ENCODE measurements around the gene OR14K1.
"Not testable (repeated sequence)": the region's sequence is repeated elsewhere in the genome, so short reads cannot be mapped to it uniquely, and the experiment has no call there.

Gene OR14K1, protein sequence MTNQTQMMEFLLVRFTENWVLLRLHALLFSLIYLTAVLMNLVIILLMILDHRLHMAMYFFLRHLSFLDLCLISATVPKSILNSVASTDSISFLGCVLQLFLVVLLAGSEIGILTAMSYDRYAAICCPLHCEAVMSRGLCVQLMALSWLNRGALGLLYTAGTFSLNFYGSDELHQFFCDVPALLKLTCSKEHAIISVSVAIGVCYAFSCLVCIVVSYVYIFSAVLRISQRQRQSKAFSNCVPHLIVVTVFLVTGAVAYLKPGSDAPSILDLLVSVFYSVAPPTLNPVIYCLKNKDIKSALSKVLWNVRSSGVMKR

GRCh38 chr1:247738315-247738714 is at the start of gene OR14K1:
OR14K1 (plus strand) TSS chr1:247738615; CDS start chr1:247738615, 0 bp downstream.
- no peak for DNase-seq (ENCODE audit: low read depth, low spot score)

DNA sequence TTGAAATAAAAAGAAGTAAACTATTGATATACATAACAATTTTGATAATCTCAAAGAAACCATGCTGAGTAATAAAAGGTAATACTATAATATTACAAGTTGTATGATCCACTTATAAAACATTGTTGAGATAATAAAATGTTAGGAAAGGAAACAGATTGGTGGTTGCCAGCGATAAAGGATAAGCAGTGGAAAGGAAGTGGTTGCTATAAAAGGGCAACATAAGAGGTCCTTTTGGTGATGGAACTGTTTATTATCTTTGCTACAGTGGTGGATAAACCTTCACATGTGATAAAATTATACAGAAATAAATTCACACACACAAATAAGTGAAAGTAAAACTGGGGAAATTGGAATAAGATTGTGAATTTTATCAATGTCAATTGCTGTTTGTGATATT is 37.1 kb upstream of the OR14K1 start:
- no peak for DNase-seq (ENCODE audit: low read depth, low spot score)

DNA sequence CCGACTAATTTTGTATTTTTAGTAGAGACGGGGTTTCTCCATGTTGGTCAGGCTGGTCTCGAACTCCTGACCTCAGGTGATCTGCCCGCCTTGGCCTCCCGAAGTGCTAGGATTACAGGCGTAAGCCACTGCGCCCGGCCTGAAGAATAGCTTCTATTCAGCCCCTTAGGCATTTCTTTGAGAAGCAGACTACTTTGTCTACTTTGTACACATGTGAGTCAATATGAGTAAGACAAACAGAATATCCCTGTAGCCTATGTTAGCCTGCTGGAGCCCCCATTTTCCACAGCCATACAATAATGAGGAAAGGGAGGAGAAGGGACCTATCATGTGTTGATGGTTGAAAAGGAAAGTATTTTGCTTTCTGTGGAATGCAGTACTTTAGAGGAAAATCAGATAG is 27.7 kb upstream of the OR14K1 start:
- DNase-seq (ENCODE audit: low read depth, low spot score): not testable (repeated sequence)

GRCh38 chr1:247713753-247714152 is 24.7 kb upstream of the OR14K1 start:
- DNase-seq (ENCODE audit: low read depth, low spot score): no peak

- no peak for DNase-seq (ENCODE audit: low read depth, low spot score)
These were observed 21.9 kb upstream of the OR14K1 start, which contains the start of gene OR6F1 for GRCh38 chr1:247716546-247716945. OR6F1 (minus strand) TSS chr1:247716646; CDS start chr1:247712755, 3,891 bp downstream.

- DNase-seq (ENCODE audit: low read depth, low spot score): no peak
These were observed 17.2 kb upstream of the OR14K1 start for GRCh38 chr1:247721222-247721621.

GRCh38 chr1:247740721-247741120 is 2.3 kb downstream of the OR14K1 start:
- no peak for DNase-seq (ENCODE audit: low read depth, low spot score)

DNA sequence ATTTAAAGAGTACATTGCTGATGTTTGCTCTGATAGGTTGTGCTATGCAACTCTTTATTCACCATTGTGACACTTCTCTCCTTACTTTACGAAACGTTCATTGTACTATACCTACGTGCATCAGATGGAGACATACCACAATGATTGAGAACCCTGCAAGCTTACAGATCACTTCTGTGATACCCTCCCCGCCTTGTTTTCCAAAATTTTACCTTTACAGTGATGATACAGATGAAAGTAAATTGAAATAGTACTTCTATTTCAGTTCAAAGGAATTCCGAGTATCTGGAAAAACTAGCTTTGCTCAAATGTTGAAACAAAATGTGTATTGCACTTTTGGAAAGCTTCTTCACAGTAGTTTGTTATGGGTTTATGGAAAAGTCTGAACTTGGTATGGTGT is 3.3 kb downstream of the OR14K1 start:
- DNase-seq (ENCODE audit: low read depth, low spot score): no peak

DNA sequence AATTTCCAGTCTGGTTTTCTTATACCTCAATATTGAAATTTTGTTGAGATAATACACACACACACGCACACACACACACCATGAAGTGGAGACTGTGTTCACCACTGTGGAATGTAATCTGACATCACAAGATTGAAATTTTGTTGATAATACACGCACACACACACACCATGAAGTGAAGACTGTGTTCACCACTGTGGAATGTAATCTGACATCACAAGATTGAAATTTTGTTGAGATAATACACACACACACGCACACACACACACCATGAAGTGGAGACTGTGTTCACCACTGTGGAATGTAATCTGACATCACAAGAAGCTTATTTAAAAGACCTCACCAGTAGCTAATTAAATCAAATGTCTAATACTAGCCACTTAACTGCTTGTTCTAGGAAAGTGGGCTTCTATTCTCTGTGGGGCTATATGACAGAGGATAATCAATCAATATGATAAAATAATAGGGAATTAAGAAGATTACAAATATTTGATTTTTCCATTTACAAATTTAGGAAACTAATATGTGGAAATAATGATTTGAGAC is 3.9 kb downstream of the OR14K1 start:
- peak; percentile 62 for DNase-seq (ENCODE audit: low read depth, low spot score)

GRCh38 chr1:247746391-247746935 is 8.0 kb downstream of the OR14K1 start:
- peak; percentile 51 for DNase-seq (ENCODE audit: low read depth, low spot score)

DNA sequence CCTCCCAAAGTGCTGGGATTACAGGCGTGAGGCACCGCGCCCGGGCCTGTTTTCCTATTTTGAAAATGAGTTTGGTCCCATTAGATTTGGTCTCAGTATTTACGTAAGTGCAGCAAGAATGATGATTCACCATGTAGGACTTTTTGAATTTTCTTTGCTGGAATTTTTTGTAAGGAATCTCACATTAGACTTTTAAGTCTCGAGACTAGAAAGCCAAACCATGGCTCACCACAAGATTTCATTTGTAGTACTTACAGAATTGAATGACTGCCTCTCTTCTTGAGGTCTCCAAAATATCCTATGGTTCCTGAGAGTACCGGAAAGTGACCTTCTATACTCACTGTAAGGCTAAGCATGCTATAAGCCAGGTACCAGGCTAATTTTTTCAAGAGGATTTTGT is 9.2 kb downstream of the OR14K1 start:
- DNase-seq (ENCODE audit: low read depth, low spot score): peak; percentile 61

GRCh38 chr1:247748041-247748440 is 9.6 kb downstream of the OR14K1 start, which contains the start of gene OR14A2:
OR14A2 (minus strand) TSS chr1:247748141.
- DNase-seq (ENCODE audit: low read depth, low spot score): no peak

GRCh38 chr1:247749870-247750269 is 11.5 kb downstream of the OR14K1 start:
- DNase-seq (ENCODE audit: low read depth, low spot score): no peak

DNA sequence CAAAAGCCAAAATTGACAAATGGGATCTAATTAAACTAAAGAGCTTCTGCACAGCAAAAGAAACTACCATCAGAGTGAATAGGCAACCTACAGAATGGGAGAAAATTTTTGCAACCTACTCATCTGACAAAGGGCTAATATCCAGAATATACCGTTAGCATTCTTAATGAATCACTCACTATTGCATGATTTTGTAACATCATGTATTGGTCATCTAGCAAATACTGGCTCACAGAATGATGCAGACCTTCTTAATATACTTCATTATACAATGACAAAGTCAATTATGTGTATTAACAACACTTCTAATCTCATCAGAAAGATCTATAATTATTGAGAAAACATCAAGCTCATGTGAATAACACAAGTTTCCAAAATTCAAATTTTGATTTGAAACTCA is 15.9 kb downstream of the OR14K1 start:
- DNase-seq (ENCODE audit: low read depth, low spot score): not testable (repeated sequence)

DNA sequence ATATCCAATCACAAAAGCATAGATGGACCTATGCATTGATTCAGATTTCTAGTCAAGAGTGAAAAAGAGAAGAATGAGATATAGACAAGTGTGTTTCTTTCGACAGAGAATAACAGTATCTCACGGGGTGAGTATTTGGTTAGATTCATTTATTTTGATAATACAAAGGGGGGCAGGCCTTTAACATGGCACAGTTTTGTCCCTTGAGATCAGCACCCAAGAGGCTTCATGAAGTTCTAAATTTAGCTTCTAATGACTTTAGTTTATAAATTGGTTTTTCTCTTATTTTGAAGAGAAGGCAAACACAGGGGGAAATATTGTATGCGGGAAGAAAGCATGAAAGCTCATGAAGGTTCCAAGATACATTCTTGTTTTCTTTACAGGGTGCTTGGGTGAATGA is 22.0 kb downstream of the OR14K1 start, which contains the start of gene OR1C1:
OR1C1 (minus strand) TSS at position 101 of the 400 bp plus-strand sequence. CDS start 2,150 bp downstream, outside the sequence.
- no peak for DNase-seq (ENCODE audit: low read depth, low spot score)

DNA sequence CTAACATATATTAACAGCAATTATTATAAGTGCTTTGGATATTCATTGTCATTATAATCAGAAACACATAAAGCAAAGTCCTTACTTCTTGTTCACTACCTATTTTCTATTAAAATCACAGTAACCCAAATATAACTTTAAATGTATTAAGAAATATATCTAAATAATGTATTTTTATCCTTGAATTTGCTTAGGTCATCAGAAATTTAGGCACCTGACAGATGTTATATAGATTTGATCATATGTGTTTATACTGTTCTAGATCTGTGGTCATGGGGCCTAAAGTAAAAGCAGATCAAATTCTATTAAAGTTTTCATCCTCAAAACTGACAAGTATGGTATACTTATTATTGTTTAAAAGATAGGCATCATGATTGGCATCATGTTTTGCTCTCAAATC is 31.2 kb downstream of the OR14K1 start:
- no peak for DNase-seq (ENCODE audit: low read depth, low spot score)

Data from astrocyte of the hippocampus (primary cell).